Activated CD8-positive, alpha-beta memory T cell treated with anti-CD3 and anti-CD28 coated beads for 48 hours (primary cell): Measurements from ENCODE around the gene HES6.

Experiments used
- DNase-seq, 3 experiments: peaks; one replicate each; pipeline ENCODE4 v3.0.0-alpha.2; 2020; ENCODE audit warnings: low read depth in 2 of 3, low spot score in 2 of 3

HES6 gene

DNA sequence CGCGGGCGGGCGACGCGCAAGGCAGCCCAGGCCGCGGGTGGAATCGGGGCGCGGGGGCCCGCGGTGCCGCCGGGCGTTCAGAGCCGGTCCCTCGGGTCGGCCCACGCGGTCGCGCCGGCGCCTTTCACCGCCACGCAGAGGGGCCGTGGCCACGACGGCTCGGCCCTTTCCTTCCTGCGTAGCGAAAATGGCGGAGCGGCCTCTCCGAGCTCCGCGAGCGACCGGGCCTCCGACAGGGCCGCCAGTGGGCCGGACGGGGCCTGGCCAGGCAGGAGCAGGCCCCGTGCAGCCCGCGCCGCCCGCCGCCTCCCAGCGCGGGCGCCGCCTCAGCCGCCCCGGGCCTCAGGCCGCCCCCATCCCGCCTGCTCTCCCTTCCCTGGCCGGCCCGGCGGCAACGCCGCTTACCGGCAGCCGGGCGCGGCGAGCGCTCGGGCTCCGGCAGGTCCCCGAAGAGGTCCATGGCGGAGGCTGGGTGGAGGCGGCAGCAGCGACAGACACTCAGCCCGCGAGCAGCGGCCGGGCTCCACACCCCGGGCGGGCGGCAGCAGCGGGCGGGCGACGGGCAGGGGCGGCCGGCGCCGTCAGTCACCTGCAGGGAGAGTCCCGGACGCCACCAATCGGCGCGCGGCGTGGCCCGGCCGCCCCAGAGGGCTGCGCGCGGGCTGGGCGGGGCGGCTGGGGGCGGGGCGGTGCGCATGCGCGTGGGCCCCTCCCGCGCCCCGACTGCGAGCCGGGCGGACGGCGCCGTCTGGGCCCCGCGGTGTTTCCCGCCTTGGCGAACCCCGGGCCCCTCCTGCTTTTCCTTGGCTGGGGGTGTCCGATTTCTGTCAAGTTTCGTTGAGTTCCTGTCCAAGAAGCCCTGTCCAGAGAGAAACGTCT, 36.5 kb downstream of the HES6 start, which contains the start of gene ILKAP:
Gene ILKAP (minus strand): TSS at position 602 of the 879 bp plus-strand sequence. CDS start 142 bp downstream, at position 460.
- peak; percentile 76 to 88 (median 83) for DNase-seq

DNA sequence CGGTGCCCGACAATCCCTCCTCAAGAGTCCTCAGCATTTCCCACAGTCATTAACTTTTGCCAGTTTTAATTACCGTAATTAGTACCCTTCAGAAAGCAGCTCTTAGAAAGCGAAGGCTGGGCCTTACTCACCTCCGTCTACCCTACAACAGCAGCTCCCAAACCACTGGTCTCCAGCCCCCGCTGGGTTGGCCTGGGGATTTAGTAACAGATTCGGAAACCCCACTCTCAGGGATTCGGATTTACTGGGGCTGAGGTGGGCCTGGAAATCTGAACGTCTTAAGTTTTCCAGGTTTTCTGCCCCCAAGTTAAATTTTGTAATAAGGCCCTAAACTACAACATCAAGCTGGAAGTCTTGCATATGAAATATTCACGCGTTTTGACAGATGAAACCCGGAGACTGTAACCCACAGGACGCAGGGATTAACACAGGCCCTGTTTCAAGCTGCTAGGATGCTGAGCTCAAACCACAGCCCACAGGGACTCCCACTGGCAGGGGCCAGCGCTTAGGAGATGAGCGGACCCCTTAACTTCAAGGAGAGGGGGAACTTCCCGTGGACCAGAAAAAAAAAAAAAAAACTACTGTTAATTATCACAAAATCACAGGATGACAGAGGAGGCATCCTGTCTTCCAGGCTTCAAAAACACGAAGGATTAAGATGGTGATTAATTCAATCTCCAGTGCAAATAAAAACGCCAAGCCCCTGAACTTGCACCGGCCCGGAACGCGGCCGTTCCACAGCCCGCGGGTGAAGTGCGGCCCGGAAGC, 37.3 kb downstream of the HES6 start:
- no peak for DNase-seq

DNA sequence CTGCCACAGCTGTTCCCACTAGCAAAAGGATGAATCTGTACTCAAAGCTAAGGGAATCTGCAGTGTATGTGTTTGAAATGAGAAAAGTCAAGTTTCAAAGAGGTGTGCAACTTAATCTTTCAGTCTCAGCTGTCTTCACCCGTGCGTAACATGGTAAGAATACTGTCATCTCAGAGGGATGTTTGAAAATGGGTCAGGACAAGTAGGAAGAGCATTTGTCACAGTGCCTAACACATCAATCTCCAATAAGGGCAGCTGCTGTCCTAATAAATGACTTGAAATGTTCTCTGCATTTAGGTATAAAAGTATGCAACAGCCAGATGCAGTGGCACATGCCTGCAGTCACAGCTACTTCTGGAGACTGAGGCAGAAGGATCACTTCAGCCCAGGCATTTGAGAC, 49.4 kb downstream of the HES6 start:
- no peak for DNase-seq
